ENCODE results near the gene ELMOD3.
"Not testable (repeated sequence)": the region's sequence is repeated elsewhere in the genome, so short reads cannot be mapped to it uniquely, and the experiment has no call there.

Gene ELMOD3

GRCh38 chr2:85354286-85355072 lies at the start of gene ELMOD3, which contains the start of gene RETSAT:
Gene ELMOD3 (plus strand): TSS chr2:85354769. CDS start chr2:85357199, 2,430 bp downstream.
Gene RETSAT (minus strand): TSS chr2:85354528. CDS start chr2:85354507, 21 bp downstream.
- DNase-seq: peak; percentile 98

GRCh38 chr2:85307527-85307897 lies 47.1 kb upstream of the ELMOD3 start:
- no peak for DNase-seq

DNA sequence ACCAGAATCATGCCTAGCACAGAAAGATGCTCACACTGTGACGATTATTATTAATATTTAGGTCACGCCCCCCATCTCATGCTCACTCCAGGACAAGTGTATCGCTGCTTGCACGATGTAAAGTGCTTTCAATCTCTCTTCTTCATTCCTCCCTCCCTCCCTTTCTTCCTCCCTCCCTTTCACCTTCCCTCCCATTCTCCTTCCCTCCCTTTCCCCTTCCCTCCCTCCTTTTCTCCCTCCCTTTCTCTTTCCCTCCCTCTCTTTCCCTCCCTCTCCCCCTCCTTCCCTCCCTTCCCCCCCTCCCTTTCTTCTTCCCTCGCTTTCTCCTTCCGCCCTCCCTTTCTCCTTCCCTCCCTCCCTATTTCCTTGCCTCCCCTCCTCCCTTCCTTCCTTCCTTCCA lies 46.4 kb upstream of the ELMOD3 start:
- DNase-seq: no peak

DNA sequence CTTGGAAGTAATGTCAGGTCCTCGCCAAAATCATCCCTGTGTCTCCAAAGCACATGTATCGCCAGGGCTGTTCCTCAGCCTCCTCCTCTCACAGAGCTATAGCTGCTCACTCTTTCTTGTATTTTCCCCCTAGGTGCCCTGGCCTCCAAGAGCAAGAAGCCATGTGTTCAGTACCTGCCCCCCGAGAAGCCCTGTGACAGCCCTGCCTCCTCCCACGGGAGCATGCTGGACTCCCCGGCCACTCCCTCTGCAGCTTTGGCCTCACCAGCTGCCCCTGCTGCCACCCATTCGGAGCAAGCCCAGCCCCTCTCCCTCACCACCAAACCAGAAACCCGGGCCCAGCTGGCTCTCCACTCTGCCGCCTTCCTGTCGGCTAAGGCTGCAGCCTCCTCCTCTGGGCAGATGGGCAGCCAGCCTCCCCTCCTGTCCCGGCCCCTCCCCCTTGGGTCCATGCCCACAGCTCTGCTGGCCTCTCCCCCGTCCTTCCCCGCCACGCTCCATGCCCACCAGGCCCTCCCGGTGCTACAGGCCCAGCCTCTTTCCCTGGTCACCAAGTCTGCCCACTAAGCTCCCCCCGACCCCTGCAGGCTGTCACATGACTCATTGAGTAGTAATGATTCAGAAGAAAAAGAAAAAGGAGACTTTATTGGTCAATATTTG lies 45.5 kb upstream of the ELMOD3 start:
- DNase-seq: peak; percentile 67

GRCh38 chr2:85309699-85310321 lies 44.8 kb upstream of the ELMOD3 start:
- no peak for DNase-seq

DNA sequence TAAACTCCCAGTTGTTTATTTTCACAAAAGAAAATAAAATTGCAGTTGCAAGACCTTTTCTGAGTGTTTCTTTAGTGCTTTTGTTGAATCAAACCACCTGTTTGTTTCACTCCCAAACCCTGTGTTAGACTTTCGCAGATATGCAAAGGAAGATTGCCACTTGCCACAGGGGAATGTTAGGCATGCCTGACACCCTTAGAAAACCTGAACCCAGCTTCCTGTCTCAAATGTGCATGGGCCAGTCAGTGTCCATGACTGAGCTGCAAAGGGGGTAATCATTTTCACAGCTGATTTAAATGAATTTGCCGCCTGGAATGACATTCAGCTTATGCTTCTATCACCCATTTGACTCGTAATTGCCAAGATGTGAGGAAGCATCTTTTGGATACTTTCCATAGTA lies 44.2 kb upstream of the ELMOD3 start:
- no peak for DNase-seq

DNA sequence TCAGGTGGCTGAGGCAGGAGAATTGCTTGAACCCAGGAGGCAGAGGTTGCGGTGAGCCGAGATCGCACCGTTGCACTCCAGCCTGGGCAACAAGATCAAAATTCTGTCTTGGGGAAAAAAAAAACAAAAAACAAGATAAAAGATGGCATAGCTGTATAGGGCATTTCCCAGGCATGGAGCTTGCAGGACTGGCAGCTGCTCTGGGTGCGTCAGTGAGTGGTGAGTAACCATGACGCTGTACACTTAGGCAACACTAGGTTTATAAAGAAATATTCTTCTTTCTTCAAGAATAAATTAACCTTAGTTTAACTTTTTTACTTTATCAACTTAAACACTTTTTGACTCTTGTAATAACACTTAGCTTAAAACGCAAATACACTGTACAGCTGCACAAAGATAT lies 42.2 kb upstream of the ELMOD3 start:
- no peak for DNase-seq

DNA sequence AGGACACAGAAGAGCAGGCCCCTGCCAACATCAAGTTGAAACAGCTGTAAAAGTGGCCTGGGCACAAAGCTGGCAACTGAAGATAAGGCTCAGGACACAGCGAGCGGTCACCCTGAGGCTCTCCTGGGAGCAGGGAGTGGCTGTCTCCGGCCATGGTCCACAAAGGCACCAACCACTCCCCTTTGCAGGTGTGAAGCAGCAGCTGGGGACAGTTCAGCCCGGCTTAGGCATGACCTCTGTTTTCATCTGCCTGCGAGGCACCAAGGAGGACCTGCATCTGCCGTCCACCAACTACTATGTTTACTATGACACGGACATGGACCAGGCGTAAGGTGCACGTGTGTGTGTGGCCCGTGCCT lies 39.7 kb upstream of the ELMOD3 start:
- no peak for DNase-seq

DNA sequence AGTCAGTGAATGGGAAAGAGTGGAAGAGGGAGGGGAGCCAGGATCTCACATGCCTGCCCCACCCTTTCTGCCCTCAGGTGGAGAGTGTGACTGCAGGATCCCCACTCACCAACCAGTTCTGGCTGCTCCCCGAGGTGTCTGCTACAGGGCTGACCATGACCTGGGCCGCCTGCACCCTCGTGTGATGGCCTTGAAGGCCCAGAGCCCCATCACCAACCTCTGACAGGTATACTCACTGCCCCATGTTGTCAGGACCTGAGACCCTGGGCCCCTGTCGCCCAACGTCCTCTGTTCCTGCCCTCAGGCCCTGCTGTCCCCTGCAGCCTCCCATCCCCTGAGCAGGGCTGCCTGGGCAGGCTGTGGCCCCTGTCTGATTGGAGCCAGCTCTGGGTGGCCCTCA lies 38.6 kb upstream of the ELMOD3 start:
- not testable (repeated sequence) for DNase-seq

GRCh38 chr2:85318222-85319074 lies 36.1 kb upstream of the ELMOD3 start:
- DNase-seq: no peak

- no peak for DNase-seq
Measured at GRCh38 chr2:85319796-85320195, 34.8 kb upstream of the ELMOD3 start.

GRCh38 chr2:85323351-85323987 lies 31.1 kb upstream of the ELMOD3 start:
- DNase-seq: no peak

DNA sequence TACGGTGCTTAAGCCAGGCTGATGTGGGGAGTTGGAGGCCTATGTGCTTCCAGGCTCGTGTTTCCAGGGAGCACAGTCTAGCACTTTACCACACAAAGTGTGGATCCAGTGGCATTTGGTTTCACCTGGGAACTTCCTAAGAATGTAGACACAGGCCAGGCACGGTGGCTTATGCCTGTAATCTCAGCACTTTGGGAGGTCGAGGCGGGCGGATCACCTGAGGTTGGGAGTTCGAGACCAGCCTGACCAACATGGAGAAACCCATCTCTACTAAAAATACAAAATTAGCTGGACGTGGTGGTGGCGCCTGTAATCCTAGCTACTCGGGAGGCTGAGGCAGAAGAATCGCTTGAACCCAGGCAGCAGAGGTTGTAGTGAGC lies 30.6 kb upstream of the ELMOD3 start:
- DNase-seq: not testable (repeated sequence)

- no peak for DNase-seq
Measured at GRCh38 chr2:85324639-85325465, 29.7 kb upstream of the ELMOD3 start.

DNA sequence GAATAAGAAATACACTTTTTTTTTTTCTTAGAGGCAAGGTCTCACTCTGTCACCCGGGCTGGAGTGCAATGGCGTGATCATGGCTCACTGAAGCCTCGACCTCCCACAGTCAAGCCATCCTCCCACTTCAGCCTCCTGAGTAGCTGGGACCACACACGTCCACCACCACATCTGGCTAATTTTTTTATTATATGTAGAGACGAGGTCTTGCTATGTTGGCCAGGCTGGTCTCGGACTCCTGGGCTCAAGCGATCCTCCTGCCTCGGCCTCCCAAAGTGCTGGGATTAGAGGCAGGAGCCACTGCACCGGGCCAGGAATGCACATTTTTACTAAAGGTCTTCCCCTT lies 29.1 kb upstream of the ELMOD3 start:
- no peak for DNase-seq

DNA sequence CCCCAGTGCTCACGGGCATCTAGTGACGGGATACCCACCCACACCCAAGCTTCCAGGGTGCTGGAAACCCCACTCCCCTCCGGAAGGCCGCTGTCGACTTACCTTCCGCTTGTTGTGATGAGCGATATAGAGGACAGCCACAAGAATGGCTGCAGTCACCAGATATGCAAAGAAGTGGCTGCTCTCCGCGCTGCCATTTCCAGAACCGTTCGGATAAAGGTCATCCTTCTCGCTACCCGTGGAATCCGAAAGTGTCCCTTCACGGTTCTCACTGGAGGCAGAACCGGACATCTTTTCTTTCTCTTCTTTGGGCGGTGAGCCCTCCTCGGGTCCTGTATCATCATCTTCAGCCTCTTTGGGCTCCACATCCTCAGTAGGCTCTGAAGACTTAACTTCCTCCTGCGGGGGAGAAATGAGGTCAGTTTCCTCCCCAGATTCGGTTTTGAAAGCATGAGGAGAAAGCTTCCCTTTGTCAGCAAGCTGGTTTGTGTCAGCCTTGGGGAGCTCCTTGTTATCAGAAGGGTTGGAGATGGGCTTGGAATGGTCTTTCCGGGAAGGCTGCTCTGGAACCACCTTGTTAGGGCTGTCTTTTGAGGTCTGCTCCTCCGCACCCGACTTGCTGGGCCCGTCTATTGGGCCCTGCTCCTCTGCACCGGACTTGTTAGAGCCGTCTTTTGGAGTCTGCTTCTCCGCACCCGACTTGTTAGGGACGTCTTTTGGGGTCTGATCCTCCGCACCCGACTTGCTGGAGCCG lies 28.0 kb upstream of the ELMOD3 start:
- DNase-seq: no peak

DNA sequence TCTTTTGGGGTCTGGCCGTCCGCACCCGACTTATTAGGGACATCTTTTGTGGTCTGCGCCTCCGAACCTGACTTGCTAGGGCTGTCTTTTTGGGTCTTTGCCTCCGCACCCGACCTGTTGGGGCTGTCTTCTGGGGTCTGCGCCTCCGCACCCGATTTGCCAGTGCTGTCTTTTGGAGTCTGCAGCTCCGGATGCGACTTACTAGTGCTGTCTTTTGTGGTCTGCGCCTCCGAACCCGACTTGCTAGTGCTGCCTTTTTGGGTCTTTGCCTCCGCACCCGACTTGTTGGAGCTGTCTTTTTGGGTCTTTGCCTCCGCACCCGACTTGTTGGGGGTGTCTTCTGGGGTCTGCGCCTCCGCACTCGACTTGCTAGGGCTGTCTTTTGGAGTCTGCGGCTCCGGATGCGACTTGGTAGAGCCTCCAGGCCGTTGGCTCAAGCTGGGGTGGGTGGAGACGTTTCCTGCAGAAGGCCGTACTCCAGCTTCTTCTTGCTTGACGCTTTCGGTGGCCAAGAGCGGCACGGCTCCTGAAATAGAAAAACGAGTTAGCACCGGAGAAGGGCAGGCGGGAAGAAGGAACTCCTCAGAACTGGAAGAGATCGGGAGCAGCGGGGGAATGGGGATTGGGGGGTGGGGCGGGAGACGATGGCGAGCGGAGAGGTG lies 27.3 kb upstream of the ELMOD3 start:
- peak; percentile 76 for DNase-seq

DNA sequence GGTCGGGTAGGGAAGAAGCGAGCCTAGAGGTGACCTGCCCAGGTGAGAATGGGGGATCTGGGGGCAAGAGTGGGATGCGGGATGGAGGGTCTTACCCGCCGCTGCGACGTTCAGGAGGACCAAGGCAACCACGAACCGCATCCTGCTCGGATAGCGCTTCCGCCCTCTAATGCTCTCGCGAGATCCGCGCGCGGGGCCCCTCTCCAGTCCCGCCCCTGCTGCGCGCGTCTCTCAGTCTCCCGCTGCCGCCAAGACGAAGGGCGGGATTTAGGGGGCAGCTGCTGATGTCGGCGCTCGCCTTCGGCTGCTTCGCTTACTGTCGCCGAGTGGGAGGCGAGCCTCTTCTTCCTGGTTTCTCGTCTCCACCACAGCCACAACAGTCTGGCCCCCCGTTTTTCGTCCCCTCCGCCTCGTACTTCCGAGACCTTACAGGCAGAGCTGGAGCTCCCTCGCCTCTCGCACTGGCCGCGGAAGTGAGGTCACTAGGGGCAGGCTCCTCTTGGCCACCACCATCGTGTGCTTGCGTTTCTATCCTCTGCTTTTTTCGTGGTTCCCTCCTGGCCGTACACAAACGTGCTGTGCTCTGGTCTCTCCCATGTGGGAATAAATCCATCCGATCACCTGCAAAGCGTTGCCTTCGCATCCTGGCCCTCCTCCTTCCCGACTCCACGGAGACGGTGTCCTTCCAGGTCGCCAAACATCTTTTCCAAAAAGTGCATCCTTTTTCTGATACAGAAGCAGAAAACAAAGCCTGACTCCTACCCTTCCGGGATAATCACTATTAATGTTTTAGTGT lies 26.5 kb upstream of the ELMOD3 start, which contains the start of gene TGOLN2:
TGOLN2 (minus strand) TSS at position 168 of the 796 bp plus-strand sequence; CDS start at position 141, 27 bp downstream.
- peak; percentile 96 for DNase-seq

GRCh38 chr2:85329181-85329651 lies 25.4 kb upstream of the ELMOD3 start:
- no peak for DNase-seq
